ENCODE measurements around the gene TSC2.

DNA sequence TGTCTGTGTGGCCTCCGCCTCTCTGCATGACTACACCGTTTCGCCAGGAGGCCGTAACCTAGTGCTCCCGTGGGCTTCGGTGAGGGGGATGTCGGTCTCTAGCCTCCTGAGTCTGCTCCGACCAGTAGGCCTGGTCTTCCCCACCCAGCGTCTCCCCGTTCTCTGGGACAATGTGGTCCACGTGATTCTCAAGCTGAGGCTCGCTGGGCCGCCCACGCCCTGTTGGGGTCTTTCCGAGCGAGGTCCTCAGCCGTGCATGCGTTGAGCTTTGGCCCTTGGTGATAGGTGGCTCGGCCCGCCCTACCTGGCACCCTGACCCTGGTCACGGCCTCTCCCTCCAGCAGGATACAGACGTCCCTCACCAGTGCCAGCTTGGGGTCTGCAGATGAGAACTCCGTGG is 30.9 kb downstream of the TSC2 start:
- no peak for TF ChIP-seq POLR2A (IDR thresholded peaks at IDR 0.05; ENCODE audit: low read depth, low read length)
- TF ChIP-seq POLR2AphosphoS5 (IDR thresholded peaks at IDR 0.05; ENCODE audit: low read depth, low read length), result no peak
- TF ChIP-seq PAX5 (IDR thresholded peaks at IDR 0.05; ENCODE audit: insufficient read depth, low read length, severe bottlenecking), result no peak
- no peak for TF ChIP-seq SPI1 (IDR thresholded peaks at IDR 0.05; ENCODE audit: low read depth, low read length)
- TF ChIP-seq TAF1 (IDR thresholded peaks at IDR 0.05; ENCODE audit: low read depth, low read length), result no peak
